ENCODE results near the gene NRL. TPM values are rescaled to one million over a fixed set of nuclear protein-coding genes. Genes with fewer than 3 reads are reported as not detected.
"Not testable (repeated sequence)": the region's sequence is repeated elsewhere in the genome, so short reads cannot be mapped to it uniquely, and the experiment has no call there.

NRL gene
- polyA plus RNA-seq, 3 donors = 1.5 to 1.7 (median 1.6) TPM

- 72 to 79% (median 76%) methylated on average over 9 of the region's 9 CpGs for WGBS, 3 donors
- no peak overlapping the region for H3K27ac ChIP-seq (ENCODE audit: low read depth, low read length)
Measured at GRCh38 chr14:24110060-24110459, 4.7 kb downstream of the NRL start.

- 37 to 54% (median 50%) methylated on average over 5 of the region's 5 CpGs for WGBS, 3 donors
- H3K27ac ChIP-seq (ENCODE audit: low read depth, low read length) = no peak overlapping the region
Measured at GRCh38 chr14:24108336-24108874, 6.3 kb downstream of the NRL start.

GRCh38 chr14:24106672-24107271 lies 8.0 kb downstream of the NRL start:
- WGBS, 3 donors = 80 to 93% (median 85%) methylated on average over 4 of the region's 4 CpGs
- H3K27ac ChIP-seq (ENCODE audit: low read depth, low read length) = no peak overlapping the region

- H3K27ac ChIP-seq (ENCODE audit: low read depth, low read length) = not testable (repeated sequence)
- 93 to 95% (median 94%) methylated on average over 8 of the region's 8 CpGs for WGBS, 3 donors
Measured at GRCh38 chr14:24105609-24106239, 9.0 kb downstream of the NRL start.

GRCh38 chr14:24103451-24103850 lies 11.3 kb downstream of the NRL start:
- no peak overlapping the region for H3K27ac ChIP-seq (ENCODE audit: low read depth, low read length)
- WGBS, 3 donors = 92 to 95% (median 93%) methylated on average over 13 of the region's 13 CpGs

- 78 to 93% (median 90%) methylated on average over 7 of the region's 7 CpGs for WGBS, 3 donors
- no peak overlapping the region for H3K27ac ChIP-seq (ENCODE audit: low read depth, low read length)
Measured at GRCh38 chr14:24102357-24103048, 12.2 kb downstream of the NRL start.

GRCh38 chr14:24100982-24101494 lies 13.7 kb downstream of the NRL start:
- 81 to 94% (median 91%) methylated on average over 3 of the region's 3 CpGs for WGBS, 3 donors
- H3K27ac ChIP-seq (ENCODE audit: low read depth, low read length) = no peak overlapping the region

- H3K27ac ChIP-seq (ENCODE audit: low read depth, low read length) = no peak overlapping the region
- WGBS, 3 donors = 80 to 81% (median 80%) methylated on average over 4 of the region's 4 CpGs
Measured at GRCh38 chr14:24100197-24100981, 14.4 kb downstream of the NRL start.

- WGBS, 3 donors = 44 to 88% (median 73%) methylated on average over 17 of the region's 17 CpGs
- no peak overlapping the region for H3K27ac ChIP-seq (ENCODE audit: low read depth, low read length)
Measured at GRCh38 chr14:24098927-24099813, 15.6 kb downstream of the NRL start.

- no peak overlapping the region for H3K27ac ChIP-seq (ENCODE audit: low read depth, low read length)
- 92 to 95% (median 94%) methylated on average over 16 of the region's 16 CpGs for WGBS, 3 donors
Measured at GRCh38 chr14:24098229-24098926, 16.4 kb downstream of the NRL start.

- no peak overlapping the region for H3K27ac ChIP-seq (ENCODE audit: low read depth, low read length)
- WGBS, 3 donors = 92 to 97% (median 95%) methylated on average over 8 of the region's 8 CpGs
Measured at GRCh38 chr14:24096545-24097181, 18.1 kb downstream of the NRL start.

- WGBS, 3 donors = 34 to 39% (median 37%) methylated on average over 12 of the region's 12 CpGs
- H3K27ac ChIP-seq (ENCODE audit: low read depth, low read length) = no peak overlapping the region
Measured at GRCh38 chr14:24095271-24096068, 19.3 kb downstream of the NRL start.

GRCh38 chr14:24094841-24095270 lies 19.9 kb downstream of the NRL start:
- H3K27ac ChIP-seq (ENCODE audit: low read depth, low read length) = no peak overlapping the region
- WGBS, 3 donors = 6 to 8% (median 8%) methylated on average over 14 of the region's 14 CpGs

GRCh38 chr14:24093901-24094840 lies 20.6 kb downstream of the NRL start, which contains the start of gene PCK2:
PCK2 (plus strand) TSS chr14:24094311; CDS start chr14:24094406, 95 bp downstream.
- no peak within 1 kb of the TSS for H3K27ac ChIP-seq (ENCODE audit: low read depth, low read length)
- 0 to 1% (median 0%) methylated on average over 48 to 68 of the region's 68 CpGs for WGBS, 3 donors
